Calu3 (cell line): ENCODE results near the gene TRAF2. TPM values are rescaled to one million over a fixed set of nuclear protein-coding genes. Genes with fewer than 3 reads are reported as not detected.
A peak's percentile ranks its signal among the peaks of the same experiment; 100 is the strongest.

Experiments used
- BruUV-seq: library from RNA; stranded (reverse); fragments of 400-500 nt; replicated peaks from 2 replicates; lab custom pipeline; 2021; lab: Mats Ljungman, UMichigan
- CTCF ChIA-PET: fragments of 300-600 bp; sonication (Branson Sonifier 250); formaldehyde crosslinking; loops from one replicate; lab custom pipeline; 2022; ENCODE audit warnings: antibody characterized with exemption; lab: Charles Lee
- DNase-seq: peaks from one replicate; pipeline ENCODE4 v3.0.0; 2022
- H3K27ac Mint-ChIP-seq: one replicate; pipeline ENCODE4 v1.8.0; 2022; ENCODE audit warnings: mixed read lengths; ENCODE audit not compliant: unreplicated experiment
- H3K27me3 Mint-ChIP-seq: one replicate; pipeline ENCODE4 v1.8.0; 2022; ENCODE audit warnings: mixed read lengths; ENCODE audit not compliant: unreplicated experiment
- H3K36me3 Mint-ChIP-seq: one replicate; pipeline ENCODE4 v1.8.0; 2022; ENCODE audit warnings: mild to moderate bottlenecking, moderate library complexity, mixed read lengths; ENCODE audit not compliant: insufficient read depth, unreplicated experiment
- H3K4me1 Mint-ChIP-seq: one replicate; pipeline ENCODE4 v1.8.0; 2022; ENCODE audit warnings: mild to moderate bottlenecking, low read depth, mixed read lengths; ENCODE audit not compliant: unreplicated experiment
- H3K4me3 Mint-ChIP-seq: one replicate; pipeline ENCODE4 v1.8.0; 2022; ENCODE audit warnings: mild to moderate bottlenecking, low read depth, moderate library complexity, mixed read lengths; ENCODE audit not compliant: unreplicated experiment
- H3K9me3 Mint-ChIP-seq: one replicate; pipeline ENCODE4 v1.8.0; 2022; ENCODE audit warnings: low read depth, mixed read lengths; ENCODE audit not compliant: unreplicated experiment
- CTCF ChIP-seq: fragments of 200-600 bp; IDR thresholded peaks from one replicate; pipeline ENCODE4 v1.8.0; 2022; ENCODE audit warnings: antibody characterized with exemption; ENCODE audit not compliant: unreplicated experiment
- intact Hi-C: fragments of 100-400 bp; cut with micrococcal nuclease; formaldehyde crosslinking; loops from one replicate; pipeline ENCODE4 v1.10.0; 2022; ENCODE audit not compliant: unreplicated experiment
- total RNA-seq: library from RNA; stranded (reverse); gene quantifications from 2 replicates; pipeline ENCODE4 v1.2.3, GENCODE V29; 2022

Gene TRAF2
- total RNA-seq, 1 experiment from 2014 or later, result 50.5 TPM

- CTCF ChIA-PET, result interaction anchor here (1.0 kb wide), 1 partner anchor 86 kb away, joined by 4 read pairs; no protein-coding TSS in a partner anchor
- Mint-ChIP-seq H3K27me3 (no peaks in the 10 kb centered on the region), H3K27ac (peak overlapping the region; percentile 30), H3K4me1 (peaks cover 15% of the 10 kb centered on the region), H3K4me3 (peak overlapping the region; percentile 63), H3K36me3 (peaks cover 75% of the 10 kb centered on the region), H3K9me3 (no peaks in the 10 kb centered on the region)
- peak; percentile 46 for DNase-seq
- TF ChIP-seq CTCF, result no peak
- no TSS peak for BruUV-seq
- intact Hi-C loops, result no loop called here
Measured at GRCh38 chr9:136943291-136944211, 57.2 kb downstream of the TRAF2 start.

GRCh38 chr9:136944212-136944518 is 57.8 kb downstream of the TRAF2 start:
- Mint-ChIP-seq H3K27me3 (no peaks in the 10 kb centered on the region), H3K4me3 (peak overlapping the region; percentile 63), H3K36me3 (peaks cover 69% of the 10 kb centered on the region), H3K4me1 (peaks cover 13% of the 10 kb centered on the region), H3K9me3 (no peaks in the 10 kb centered on the region), H3K27ac (peak overlapping the region; percentile 30)
- CTCF ChIA-PET, result interaction anchor here (0.6 to 1.0 kb wide), 2 partner anchors 85 to 151 kb away, joined by 3 to 4 read pairs; no protein-coding TSS in a partner anchor
- BruUV-seq, result no TSS peak
- no peak for TF ChIP-seq CTCF
- DNase-seq, result peak; percentile 55
- intact Hi-C loops, result no loop called here

GRCh38 chr9:136944519-136945332 is 58.4 kb downstream of the TRAF2 start, which contains the start of the genes C8G and FBXW5:
Gene C8G (plus strand): TSS chr9:136945243. CDS start chr9:136945321, 78 bp downstream.
Gene FBXW5 (minus strand): TSS chr9:136944738. CDS start chr9:136944083, 655 bp downstream.
- TF ChIP-seq CTCF, result peak; percentile 84
- peak within 1 kb of the TSS; percentile 63 for H3K4me3 Mint-ChIP-seq
- BruUV-seq, result no TSS peak
- H3K27me3 Mint-ChIP-seq, result no peaks in the 10 kb centered on the region
- H3K27ac Mint-ChIP-seq, result peak within 1 kb of the TSS; percentile 42
- H3K4me1 Mint-ChIP-seq, result peaks cover 8% of the 10 kb centered on the region
- intact Hi-C loops, result no loop called here
- H3K9me3 Mint-ChIP-seq, result no peaks in the 10 kb centered on the region
- DNase-seq, result peak; percentile 93
- CTCF ChIA-PET, result interaction anchor here (0.6 to 1.0 kb wide), 2 partner anchors 85 to 151 kb away, joined by 3 to 4 read pairs; no protein-coding TSS in a partner anchor
- peaks cover 69% of the 10 kb centered on the region for H3K36me3 Mint-ChIP-seq
